HCT116 (cell line): ENCODE results near the gene PTPN13. TPM values are rescaled to one million over a fixed set of nuclear protein-coding genes. Genes with fewer than 3 reads are reported as not detected.

Experiments used
- ATAC-seq: fragments of 200-7000 bp; cut with Tn5 transposase; 2 replicates; pipeline ENCODE4 v1.9.1; 2020; ENCODE audit warnings: mild to moderate bottlenecking, moderate library complexity
- BruUV-seq: library from RNA; stranded (reverse); fragments of 400-500 nt; replicated peaks from 2 replicates; lab custom pipeline; 2021; lab: Mats Ljungman, UMichigan
- CTCF ChIA-PET: fragments of 300-600 bp; sonication (Branson Sonifier 250); formaldehyde crosslinking; loops from one replicate; lab custom pipeline; 2021; ENCODE audit warnings: antibody characterized with exemption; lab: Charles Lee
- POLR2A ChIA-PET: fragments of 300-600, 350-600 bp; sonication (Branson Sonifier 250); formaldehyde crosslinking; loops from one replicate; lab custom pipeline; 2021; ENCODE audit warnings: antibody characterized with exemption; lab: Charles Lee
- RAD21 ChIA-PET, 2 experiments: fragments of 300-600 bp; sonication (Branson Sonifier 250); formaldehyde crosslinking; loops; one replicate each; lab custom pipeline; 2023; ENCODE audit warnings: low total read pairs in 2 of 2; ENCODE audit not compliant: uncharacterized antibody in 2 of 2, unreplicated experiment in 2 of 2, low non-redundant PET in 1 of 2; lab: Charles Lee
- DNase-seq: peaks from one replicate; pipeline ENCODE4 v3.0.0-alpha.2; 2010; ENCODE audit warnings: low read depth, low spot score
- H2AFZ ChIP-seq: fragments of 200-600 bp; shearing (Covaris generic), sonication (generic); 2 replicates; pipeline ENCODE4 v1.6.1; 2017; ENCODE audit warnings: low read depth, mixed run types, mixed read lengths, antibody characterized with exemption, low read length; ENCODE audit not compliant: poor library complexity, severe bottlenecking
- H3K27ac ChIP-seq: 2 replicates; pipeline ENCODE4 v1.5.1; 2012; ENCODE audit warnings: low read depth, low read length
- H3K27me3 ChIP-seq: fragments of 200-600 bp; sonication (generic); 2 replicates; pipeline ENCODE4 v1.6.1; 2016; ENCODE audit warnings: mixed run types, low read length, mixed read lengths; ENCODE audit not compliant: insufficient read depth
- H3K36me3 ChIP-seq, 2 experiments: fragments of 200-500 bp in 1 of 2; fragments of 200-600 bp in 1 of 2; sonication (Bioruptor generic) in 1 of 2; sonication (generic) in 1 of 2; 2 replicates each; pipeline versions ENCODE4 v1.5.1 to v1.6.1; 2014 to 2016; ENCODE audit warnings: low read length in 2 of 2, inconsistent platforms in 1 of 2, mixed read lengths in 1 of 2, mixed run types in 1 of 2; ENCODE audit not compliant: insufficient read depth in 2 of 2, control insufficient read depth in 1 of 2
- H3K4me1 ChIP-seq, 2 experiments: fragments of 200-600 bp in 1 of 2; sonication (generic) in 1 of 2; 2 replicates each; pipeline versions ENCODE4 v1.5.1 to v1.6.1; 2012 to 2017; ENCODE audit warnings: low read length in 2 of 2, inconsistent platforms in 1 of 2, mild to moderate bottlenecking in 1 of 2, mixed read lengths in 1 of 2, mixed run types in 1 of 2, moderate library complexity in 1 of 2; ENCODE audit not compliant: insufficient read depth in 2 of 2, control insufficient read depth in 1 of 2
- H3K4me2 ChIP-seq: fragments of 200-600 bp; sonication (generic); 2 replicates; pipeline ENCODE4 v1.6.1; 2017; ENCODE audit warnings: mixed run types, low read length, mixed read lengths
- H3K4me3 ChIP-seq, 2 experiments: fragments of 200-600 bp in 1 of 2; sonication (generic) in 1 of 2; replicated peaks in 1 of 2; 2 replicates each; pipeline ENCODE4 v1.5.1; 2011 to 2016; ENCODE audit warnings: low read length in 2 of 2, control low read depth in 1 of 2, low read depth in 1 of 2, mild to moderate bottlenecking in 1 of 2, mixed read lengths in 1 of 2, mixed run types in 1 of 2
- H3K79me2 ChIP-seq: fragments of 200-600 bp; sonication (generic); 2 replicates; pipeline ENCODE4 v1.6.1; 2017; ENCODE audit warnings: mild to moderate bottlenecking, mixed run types, low read length, moderate library complexity, mixed read lengths; ENCODE audit not compliant: insufficient read depth
- H3K9ac ChIP-seq: fragments of 200-600 bp; sonication (generic); 2 replicates; pipeline ENCODE4 v1.6.1; 2016; ENCODE audit warnings: low read length, mixed read lengths
- H3K9me2 ChIP-seq: fragments of 200-600 bp; sonication (generic), shearing (Covaris generic); 2 replicates; pipeline ENCODE4 v1.6.1; 2017; ENCODE audit warnings: mixed run types, mild to moderate bottlenecking, moderate library complexity; ENCODE audit not compliant: insufficient read depth
- H3K9me3 ChIP-seq, 2 experiments: fragments of 200-500 bp in 1 of 2; fragments of 200-600 bp in 1 of 2; sonication (Bioruptor generic) in 1 of 2; sonication (generic) in 1 of 2; 2 replicates each; pipeline ENCODE4 v1.6.1; 2014 to 2017; ENCODE audit warnings: low read length in 2 of 2, mixed read lengths in 2 of 2, inconsistent platforms in 1 of 2, low read depth in 1 of 2, mild to moderate bottlenecking in 1 of 2, mixed run types in 1 of 2, moderate library complexity in 1 of 2; ENCODE audit not compliant: control insufficient read depth in 1 of 2, insufficient read depth in 1 of 2
- H4K20me1 ChIP-seq: fragments of 200-600 bp; sonication (generic), shearing (Covaris generic); 2 replicates; pipeline ENCODE4 v1.6.1; 2017; ENCODE audit warnings: mixed run types, mild to moderate bottlenecking, moderate library complexity; ENCODE audit not compliant: insufficient read depth
- ATF3 ChIP-seq: IDR thresholded peaks from 2 replicates; pipeline ENCODE4 v1.6.1; 2012
- CBX3 ChIP-seq: IDR thresholded peaks from 2 replicates; pipeline ENCODE4 v1.6.1; 2012; ENCODE audit warnings: low read depth
- CTCF ChIP-seq, 3 experiments: fragments of 200-600 bp in 1 of 3; sonication (generic) in 1 of 3; IDR thresholded peaks in 2 of 3; conservative IDR thresholded peaks in 1 of 3; 2 replicates each; pipeline ENCODE4 v1.5.1; 2012 to 2017; ENCODE audit warnings: low read depth in 2 of 3, low read length in 2 of 3, antibody characterized with exemption in 1 of 3, borderline replicate concordance in 1 of 3, control low read depth in 1 of 3, mild to moderate bottlenecking in 1 of 3, mixed read lengths in 1 of 3, mixed run types in 1 of 3, moderate library complexity in 1 of 3; ENCODE audit not compliant: insufficient read depth in 1 of 3
- EGR1 ChIP-seq: IDR thresholded peaks from 2 replicates; pipeline ENCODE4 v1.6.1; 2012; ENCODE audit warnings: low read depth
- ELF1 ChIP-seq: IDR thresholded peaks from 2 replicates; pipeline ENCODE4 v1.6.1; 2012; ENCODE audit warnings: low read depth, borderline replicate concordance
- EZH2 ChIP-seq: fragments of 200-600 bp; sonication (generic); IDR thresholded peaks from 2 replicates; pipeline ENCODE4 v1.6.1; 2017; ENCODE audit warnings: antibody characterized with exemption, mixed run types
- EZH2phosphoT487 ChIP-seq: fragments of 200-600 bp; IDR thresholded peaks from 2 replicates; pipeline ENCODE4 v1.6.1; 2018; ENCODE audit warnings: antibody characterized with exemption, borderline replicate concordance
- FOSL1 ChIP-seq: IDR thresholded peaks from 2 replicates; pipeline ENCODE4 v1.6.1; 2012; ENCODE audit warnings: low read depth
- JUND ChIP-seq: IDR thresholded peaks from 2 replicates; pipeline ENCODE4 v1.6.1; 2012
- POLR2A ChIP-seq: IDR thresholded peaks from 2 replicates; pipeline ENCODE4 v1.7.0; 2011; ENCODE audit warnings: borderline replicate concordance; ENCODE audit not compliant: insufficient read depth, insufficient read length; ENCODE audit errors: extremely low read depth
- TCF7L2 ChIP-seq: IDR thresholded peaks from 2 replicates; pipeline ENCODE4 v1.7.0; 2011; ENCODE audit warnings: borderline replicate concordance, inconsistent platforms; ENCODE audit not compliant: insufficient read depth, insufficient read length; ENCODE audit errors: extremely low read depth
- YY1 ChIP-seq: IDR thresholded peaks from 2 replicates; pipeline ENCODE4 v1.6.1; 2011; ENCODE audit warnings: low read length, low read depth, moderate library complexity, mild to moderate bottlenecking; ENCODE audit not compliant: insufficient replicate concordance; ENCODE audit errors: extremely low read depth
- ZBTB33 ChIP-seq: IDR thresholded peaks from 2 replicates; pipeline ENCODE4 v1.6.1; 2011; ENCODE audit warnings: mild to moderate bottlenecking, low read length, moderate library complexity; ENCODE audit not compliant: insufficient replicate concordance; ENCODE audit errors: extremely low read depth
- intact Hi-C: fragments of 100-400 bp; cut with micrococcal nuclease; formaldehyde crosslinking; loops from 2 replicates; pipeline ENCODE4 v1.10.0; 2022
- total RNA-seq: library from RNA; stranded (reverse); gene quantifications from one replicate; pipeline ENCODE4 v1.2.1, GENCODE V29; 2021; ENCODE audit not compliant: unreplicated experiment

Gene PTPN13
- total RNA-seq, 1 experiment from 2014 or later: 14.6 TPM

- intact Hi-C loops: no loop called here
- BruUV-seq: no TSS peak
- no peaks in the 10 kb centered on the region for H3K36me3 ChIP-seq
- ChIA-PET RAD21 (no interaction called here), POLR2A (no interaction called here), CTCF (no interaction called here)
- H4K20me1 ChIP-seq: no peaks in the 10 kb centered on the region
- ATAC-seq (no peak), DNase-seq (no peak)
- no peak overlapping the region for H2AFZ ChIP-seq
- H3K9ac ChIP-seq: no peak overlapping the region
- no peaks in the 10 kb centered on the region for H3K79me2 ChIP-seq
- no peaks in the 10 kb centered on the region for H3K9me2 ChIP-seq
- no peak overlapping the region for H3K27ac ChIP-seq
- no peak overlapping the region for H3K4me2 ChIP-seq
- no peaks in the 10 kb centered on the region for H3K9me3 ChIP-seq
- no peaks in the 10 kb centered on the region for H3K27me3 ChIP-seq
- no peaks in the 10 kb centered on the region for H3K4me1 ChIP-seq
- no peak overlapping the region for H3K4me3 ChIP-seq
- no peak for TF ChIP-seq ZBTB33
- TF ChIP-seq TCF7L2: no peak
- TF ChIP-seq, all 23 proteins: peak for 0
Observed at GRCh38 chr4:86606809-86607208, 12.7 kb downstream of the PTPN13 start.

GRCh38 chr4:86608757-86609375, 14.8 kb downstream of the PTPN13 start:
- no peaks in the 10 kb centered on the region for H3K79me2 ChIP-seq
- POLR2A ChIA-PET: interaction anchor here (1.4 kb wide), 1 partner anchor 15 kb away, joined by 5 read pairs; the partner anchor contains the start of gene PTPN13

More at GRCh38 chr4:86608757-86609375, 14.8 kb downstream of the PTPN13 start:
- Histone ChIP-seq H3K9me3 (no peaks in the 10 kb centered on the region), H3K27me3 (no peaks in the 10 kb centered on the region), H3K4me1 (no peaks in the 10 kb centered on the region), H3K9ac (no peak overlapping the region), H3K9me2 (no peaks in the 10 kb centered on the region), H2AFZ (no peak overlapping the region), H3K27ac (no peak overlapping the region), H3K4me2 (no peak overlapping the region), H4K20me1 (no peaks in the 10 kb centered on the region), H3K4me3 (no peak overlapping the region), H3K36me3 (no peaks in the 10 kb centered on the region)
- intact Hi-C loops: no loop called here
- DNase-seq (no peak), ATAC-seq (no peak)
- ChIA-PET RAD21 (no interaction called here), CTCF (no interaction called here)
- BruUV-seq: no TSS peak
- TF ChIP-seq EGR1: no peak
- TF ChIP-seq EZH2: no peak
- no peak for TF ChIP-seq FOSL1
- TF ChIP-seq POLR2A: no peak
- TF ChIP-seq EZH2phosphoT487: no peak
- TF ChIP-seq ELF1: no peak
- TF ChIP-seq ATF3: no peak
- TF ChIP-seq YY1: no peak
- TF ChIP-seq CBX3: no peak
- no peak for TF ChIP-seq ZBTB33
- no peak for TF ChIP-seq JUND
- no peak for TF ChIP-seq CTCF (IDR thresholded peaks at IDR 0.05 in 2 of 3, conservative IDR thresholded peaks at IDR 0.05 in 1 of 3; ENCODE audit: borderline replicate concordance in 1 of 3, insufficient read depth in 1 of 3, low read depth in 2 of 3, low read length in 2 of 3)
